AG20443 (cell line): ENCODE results near the gene PRR9.

Source experiments
- DNase-seq: peaks from one replicate; pipeline ENCODE4 v3.0.0; 2012; ENCODE audit warnings: low spot score, mixed read lengths

PRR9 gene

DNA sequence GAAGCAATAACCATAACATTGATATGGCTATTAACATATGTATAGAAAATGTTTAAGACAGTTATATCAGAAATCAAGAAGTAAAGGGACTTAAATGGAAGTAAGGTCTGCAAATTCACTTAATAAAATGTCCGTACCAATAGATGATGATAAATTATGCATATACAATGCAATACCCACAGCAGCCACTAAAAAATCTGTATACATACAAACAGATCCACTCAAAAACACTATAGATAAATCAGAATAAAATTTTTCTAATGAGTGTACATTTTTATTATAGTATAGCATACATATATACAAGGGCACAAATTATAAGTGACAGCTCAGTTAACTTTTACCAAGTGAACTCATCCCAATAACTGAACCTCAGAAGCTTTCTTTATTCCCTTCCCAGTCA is 48.1 kb downstream of the PRR9 start:
- DNase-seq, result no peak
